GM13976 (cell line): ENCODE measurements around the gene MPHOSPH6.

Experiments used
- DNase-seq: peaks from one replicate; pipeline ENCODE4 v3.0.0; 2012; ENCODE audit warnings: low spot score
- in situ Hi-C: fragments of 300-500 bp; cut with MboI; formaldehyde crosslinking; loops from one replicate; pipeline ENCODE4 v1.12.0; 2022; ENCODE audit warnings: low sequenced_read_pairs, mixed read lengths, inconsistent platforms; ENCODE audit not compliant: unreplicated experiment
- TF ChIP-seq, protein P1 (sequence below): IDR thresholded peaks from 2 replicates; pipeline ENCODE4 v1.5.1; 2012; ENCODE audit warnings: borderline replicate concordance, mild to moderate bottlenecking; ENCODE audit not compliant: insufficient read depth; ENCODE audit errors: extremely low read depth, missing control alignments, control extremely low read depth

MPHOSPH6 gene

DNA sequence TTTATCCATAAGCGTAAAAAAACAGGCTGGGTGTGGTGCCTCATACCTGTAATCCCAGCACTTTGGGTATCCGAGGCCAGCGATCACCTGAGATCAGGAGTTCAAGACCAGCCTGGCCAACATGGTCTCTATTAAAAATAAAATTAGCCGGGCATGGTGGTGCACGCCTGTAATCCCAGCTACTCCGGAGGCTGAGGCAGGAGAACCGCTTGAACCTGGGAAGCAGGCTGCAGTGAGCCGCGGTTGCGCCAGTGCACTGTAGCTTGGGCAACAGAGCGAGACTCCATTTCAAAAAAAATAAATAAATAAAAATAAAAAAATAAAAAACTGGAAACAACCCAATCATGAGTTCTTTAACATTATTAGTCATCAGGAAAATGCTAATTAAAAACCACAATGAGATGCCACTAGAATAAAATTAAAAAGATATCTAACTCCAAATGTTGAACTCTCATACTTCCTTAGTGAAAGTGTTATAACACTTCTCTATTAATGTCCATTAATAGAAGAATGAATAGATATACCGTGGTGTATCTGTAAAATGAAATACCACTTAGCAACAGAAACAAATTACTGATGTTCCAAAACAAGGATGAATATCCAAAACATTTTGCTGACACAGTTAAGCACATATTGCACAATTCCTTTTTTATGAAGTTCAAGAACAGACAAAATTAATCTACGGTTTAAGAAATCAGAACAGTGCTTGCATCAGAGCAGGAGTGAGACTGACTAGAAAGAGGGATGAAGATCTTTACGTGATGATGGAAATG, 13.1 kb downstream of the MPHOSPH6 start:
- DNase-seq, result no peak
- TF ChIP-seq, protein P1, sequence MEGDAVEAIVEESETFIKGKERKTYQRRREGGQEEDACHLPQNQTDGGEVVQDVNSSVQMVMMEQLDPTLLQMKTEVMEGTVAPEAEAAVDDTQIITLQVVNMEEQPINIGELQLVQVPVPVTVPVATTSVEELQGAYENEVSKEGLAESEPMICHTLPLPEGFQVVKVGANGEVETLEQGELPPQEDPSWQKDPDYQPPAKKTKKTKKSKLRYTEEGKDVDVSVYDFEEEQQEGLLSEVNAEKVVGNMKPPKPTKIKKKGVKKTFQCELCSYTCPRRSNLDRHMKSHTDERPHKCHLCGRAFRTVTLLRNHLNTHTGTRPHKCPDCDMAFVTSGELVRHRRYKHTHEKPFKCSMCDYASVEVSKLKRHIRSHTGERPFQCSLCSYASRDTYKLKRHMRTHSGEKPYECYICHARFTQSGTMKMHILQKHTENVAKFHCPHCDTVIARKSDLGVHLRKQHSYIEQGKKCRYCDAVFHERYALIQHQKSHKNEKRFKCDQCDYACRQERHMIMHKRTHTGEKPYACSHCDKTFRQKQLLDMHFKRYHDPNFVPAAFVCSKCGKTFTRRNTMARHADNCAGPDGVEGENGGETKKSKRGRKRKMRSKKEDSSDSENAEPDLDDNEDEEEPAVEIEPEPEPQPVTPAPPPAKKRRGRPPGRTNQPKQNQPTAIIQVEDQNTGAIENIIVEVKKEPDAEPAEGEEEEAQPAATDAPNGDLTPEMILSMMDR, result no peak
- in situ Hi-C loops, result no loop called here

DNA sequence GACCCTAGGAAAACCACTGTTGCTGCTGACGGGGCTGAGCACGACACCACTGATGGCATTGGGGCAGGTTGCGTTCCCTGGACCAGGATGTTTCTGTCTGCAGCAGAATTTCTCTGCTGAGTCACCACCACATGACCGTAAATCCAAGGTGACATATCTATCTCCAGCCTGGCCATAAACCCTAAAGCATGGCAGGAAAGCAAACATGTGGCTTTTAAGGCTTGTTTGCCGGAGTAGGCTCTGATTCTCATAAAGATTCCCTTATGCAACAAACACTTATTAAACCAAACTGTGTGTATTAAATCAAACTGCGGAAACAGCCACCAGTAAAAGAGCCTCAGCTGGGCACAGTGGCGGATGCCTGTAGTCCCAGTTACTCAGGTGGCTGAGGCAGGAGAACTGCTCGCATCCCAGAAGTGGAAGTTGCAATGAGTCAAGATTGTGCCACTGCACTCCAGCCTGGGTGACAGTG, 17.3 kb downstream of the MPHOSPH6 start:
- no peak for DNase-seq
- in situ Hi-C loops, result no loop called here
- TF ChIP-seq, protein P1, result no peak

DNA sequence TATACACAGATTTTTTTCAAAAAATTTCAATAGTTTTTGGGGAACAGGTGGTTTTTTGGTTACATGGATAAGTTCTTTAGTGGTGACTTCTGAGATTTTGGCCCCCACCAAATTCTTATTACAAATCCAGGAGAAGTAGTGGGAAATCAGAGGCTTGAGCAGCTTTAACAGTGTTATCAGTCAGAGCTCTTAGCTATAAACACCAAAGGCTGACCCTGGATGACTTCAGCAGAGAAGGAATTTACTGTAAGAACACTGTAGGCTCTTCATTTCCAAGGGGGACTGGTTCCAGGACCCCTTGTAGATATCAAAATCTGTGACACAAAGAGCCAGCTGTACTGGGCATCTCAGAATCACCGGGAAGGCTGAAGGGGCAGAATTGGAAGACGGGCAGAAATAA, 17.8 kb downstream of the MPHOSPH6 start:
- no peak for DNase-seq
- TF ChIP-seq, protein P1, result no peak
- in situ Hi-C loops, result no loop called here

DNA sequence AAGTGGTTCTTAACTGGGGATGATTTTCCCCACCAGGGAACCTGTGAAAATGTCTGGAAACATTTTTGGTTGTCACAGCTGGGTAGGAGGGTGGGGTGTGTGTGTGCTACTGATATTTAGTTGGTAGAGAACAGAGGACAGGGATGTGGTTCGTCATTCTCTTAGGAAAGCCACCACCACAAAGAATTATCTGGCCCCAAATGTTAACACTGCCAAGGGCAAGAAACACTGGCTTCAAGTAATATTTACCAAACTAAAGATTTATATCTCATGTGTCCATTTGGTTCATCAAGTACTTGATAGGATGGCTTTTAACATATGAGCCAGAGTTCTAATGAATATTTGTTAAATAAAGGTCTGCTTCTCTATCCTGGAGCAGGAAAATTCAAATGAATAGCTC, 19.5 kb downstream of the MPHOSPH6 start:
- in situ Hi-C loops, result no loop called here
- no peak for DNase-seq
- TF ChIP-seq, protein P1, result no peak

DNA sequence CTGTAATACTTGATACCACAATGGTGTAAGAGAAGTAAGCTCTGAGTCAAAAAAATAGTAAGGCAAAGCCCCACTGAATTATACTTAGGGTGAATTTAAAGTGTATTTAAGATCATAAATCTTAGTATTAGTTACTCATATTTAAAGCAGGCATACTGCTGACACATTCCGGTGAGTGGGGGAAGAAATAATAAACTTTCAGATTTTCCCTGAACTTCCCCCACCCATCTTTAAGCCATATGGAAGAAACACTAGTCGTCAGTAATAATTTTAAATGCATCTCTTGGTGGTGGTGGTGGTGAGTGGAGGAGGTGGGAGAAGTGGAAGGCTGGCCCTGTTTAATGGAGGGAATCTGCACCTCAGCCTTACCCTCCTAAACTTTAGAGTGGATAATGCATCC, 20.5 kb downstream of the MPHOSPH6 start:
- DNase-seq, result no peak
- in situ Hi-C loops, result no loop called here
- TF ChIP-seq, protein P1, result no peak

DNA sequence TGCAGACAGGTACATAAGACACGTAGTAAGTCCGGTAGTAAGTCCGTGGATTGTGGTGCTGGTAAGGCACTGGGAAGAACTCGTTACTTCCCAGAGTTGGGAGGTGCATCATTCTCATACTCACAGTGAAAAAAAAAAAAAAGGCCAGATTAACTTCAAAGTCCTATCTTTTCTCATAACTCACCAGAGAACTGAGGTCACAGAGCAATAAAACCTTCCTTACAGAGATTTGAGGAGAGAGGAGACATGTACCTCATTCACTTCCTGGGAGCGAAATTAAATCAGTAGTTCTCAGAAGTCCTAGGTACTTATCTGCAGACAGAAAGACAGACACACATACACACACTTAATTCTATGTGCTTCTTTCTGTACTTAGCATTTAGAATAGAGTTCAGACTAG, 22.5 kb downstream of the MPHOSPH6 start:
- in situ Hi-C loops, result no loop called here
- TF ChIP-seq, protein P1, result no peak
- no peak for DNase-seq
